Endothelial cell (in vitro differentiated cells): Measurements from ENCODE around the gene IL10RA. TPM values are rescaled to one million over a fixed set of nuclear protein-coding genes. Genes with fewer than 3 reads are reported as not detected.

Experiments used
- DNase-seq: peaks from one replicate; pipeline ENCODE4 v3.0.0; 2021; ENCODE audit warnings: low spot score
- H3K27ac Mint-ChIP-seq: one replicate; pipeline ENCODE4 v1.8.0; 2021; ENCODE audit warnings: mixed read lengths, inconsistent platforms; ENCODE audit not compliant: unreplicated experiment
- H3K27me3 Mint-ChIP-seq: one replicate; pipeline ENCODE4 v1.8.0; 2021; ENCODE audit warnings: mild to moderate bottlenecking, moderate library complexity, mixed read lengths, inconsistent platforms; ENCODE audit not compliant: unreplicated experiment
- H3K36me3 Mint-ChIP-seq: one replicate; pipeline ENCODE4 v1.8.0; 2021; ENCODE audit warnings: mild to moderate bottlenecking, low read depth, mixed read lengths, inconsistent platforms; ENCODE audit not compliant: unreplicated experiment
- H3K4me1 Mint-ChIP-seq: one replicate; pipeline ENCODE4 v1.8.0; 2021; ENCODE audit warnings: mild to moderate bottlenecking, mixed read lengths, inconsistent platforms; ENCODE audit not compliant: unreplicated experiment
- H3K4me3 Mint-ChIP-seq: one replicate; pipeline ENCODE4 v1.8.0; 2021; ENCODE audit warnings: mild to moderate bottlenecking, mixed read lengths, inconsistent platforms; ENCODE audit not compliant: unreplicated experiment
- H3K9me3 Mint-ChIP-seq: one replicate; pipeline ENCODE4 v1.8.0; 2021; ENCODE audit warnings: mixed read lengths, inconsistent platforms; ENCODE audit not compliant: unreplicated experiment
- CTCF ChIP-seq: fragments of 200-600 bp; sonication (generic); IDR thresholded peaks from one replicate; pipeline ENCODE4 v1.5.0; 2021; ENCODE audit warnings: antibody characterized with exemption; ENCODE audit not compliant: unreplicated experiment
- total RNA-seq: library from RNA; stranded (reverse); fragmentation: NEBNext Ultra II Directional; extraction: Animal tissue kit (Norgen Biotek cat#: 25700); gene quantifications from one replicate; pipeline ENCODE4 v1.2.1, GENCODE V29; 2021; ENCODE audit not compliant: unreplicated experiment

Gene IL10RA
- total RNA-seq, 1 donor from 2014 or later = 0.82 TPM

- H3K27me3 Mint-ChIP-seq = peaks cover 5% of the 10 kb centered on the region
- no peak for DNase-seq
Observed at GRCh38 chr11:117992136-117992535, 5.9 kb downstream of the IL10RA start.

GRCh38 chr11:117992620-117993019 is 6.4 kb downstream of the IL10RA start:
- no peak for DNase-seq
- no peaks in the 10 kb centered on the region for H3K36me3 Mint-ChIP-seq
- no peak for TF ChIP-seq CTCF
- H3K4me1 Mint-ChIP-seq = peaks cover 6% of the 10 kb centered on the region
- H3K27me3 Mint-ChIP-seq = peaks cover 5% of the 10 kb centered on the region
- H3K27ac Mint-ChIP-seq = no peak overlapping the region
- H3K4me3 Mint-ChIP-seq = no peak overlapping the region
- H3K9me3 Mint-ChIP-seq = no peaks in the 10 kb centered on the region

More at GRCh38 chr11:117992136-117992535, 5.9 kb downstream of the IL10RA start:
- Mint-ChIP-seq H3K36me3 (no peaks in the 10 kb centered on the region), H3K27ac (no peak overlapping the region), H3K4me1 (peaks cover 6% of the 10 kb centered on the region), H3K9me3 (no peaks in the 10 kb centered on the region), H3K4me3 (no peak overlapping the region)
- no peak for TF ChIP-seq CTCF

GRCh38 chr11:117993988-117994745 is 8.0 kb downstream of the IL10RA start:
- no peak overlapping the region for H3K4me3 Mint-ChIP-seq
- H3K27me3 Mint-ChIP-seq = peaks cover 2% of the 10 kb centered on the region
- H3K4me1 Mint-ChIP-seq = peaks cover 6% of the 10 kb centered on the region
- no peak overlapping the region for H3K27ac Mint-ChIP-seq
- no peaks in the 10 kb centered on the region for H3K36me3 Mint-ChIP-seq
- no peak for DNase-seq
- H3K9me3 Mint-ChIP-seq = no peaks in the 10 kb centered on the region
- TF ChIP-seq CTCF = no peak

- H3K36me3 Mint-ChIP-seq = no peaks in the 10 kb centered on the region
- no peak overlapping the region for H3K4me3 Mint-ChIP-seq
- no peaks in the 10 kb centered on the region for H3K9me3 Mint-ChIP-seq
Observed at GRCh38 chr11:117995472-117995871, 9.3 kb downstream of the IL10RA start.

More at GRCh38 chr11:117995472-117995871, 9.3 kb downstream of the IL10RA start:
- Mint-ChIP-seq H3K4me1 (peaks cover 6% of the 10 kb centered on the region), H3K27ac (no peak overlapping the region), H3K27me3 (peaks cover 2% of the 10 kb centered on the region)
- TF ChIP-seq CTCF = no peak
- no peak for DNase-seq
